Endothelial cell of umbilical vein (primary cell): ENCODE results near the gene RNF145. TPM values are rescaled to one million over a fixed set of nuclear protein-coding genes. Genes with fewer than 3 reads are reported as not detected.
"Not testable (repeated sequence)": the region's sequence is repeated elsewhere in the genome, so short reads cannot be mapped to it uniquely, and the experiment has no call there.

Experiments
- BruUV-seq: library from RNA; stranded (reverse); fragments of 400-500 nt; replicated peaks from 2 replicates; lab custom pipeline; 2021; lab: Mats Ljungman, UMichigan
- CTCF ChIA-PET: fragments of 300-600, 350-600 bp; sonication (Branson Sonifier 250); formaldehyde crosslinking; loops from one replicate; lab custom pipeline; 2021; ENCODE audit warnings: antibody characterized with exemption, inconsistent platforms; lab: Charles Lee
- POLR2A ChIA-PET: fragments of 300-600, 350-600 bp; sonication (Branson Sonifier 250); formaldehyde crosslinking; loops from one replicate; lab custom pipeline; 2021; ENCODE audit warnings: antibody characterized with exemption, inconsistent platforms; lab: Charles Lee
- DNase-seq: peaks from one replicate; pipeline ENCODE4 v3.0.0-alpha.2; 2011; ENCODE audit warnings: low read depth, low spot score
- FAIRE-seq: peaks from 2 replicates; lab custom pipeline; 2011; peaks lifted over from hg19 to GRCh38; lab: Jason Lieb, UNC
- H2AFZ ChIP-seq: 2 replicates; pipeline ENCODE4 v1.6.0; 2012; ENCODE audit warnings: low read depth, low read length, control low read depth, inconsistent platforms
- H3K27ac ChIP-seq: 2 replicates; pipeline ENCODE4 v1.5.1; 2011; ENCODE audit warnings: low read depth, mild to moderate bottlenecking, control low read depth, low read length, moderate library complexity; ENCODE audit not compliant: insufficient read depth
- H3K27me3 ChIP-seq, 2 experiments: 2 replicates each; pipeline versions ENCODE4 v1.6.0 to v1.6.1; 2011; ENCODE audit warnings: low read length in 2 of 2, mixed read lengths in 1 of 2; ENCODE audit not compliant: control insufficient read depth in 2 of 2, insufficient read depth in 2 of 2
- H3K36me3 ChIP-seq, 2 experiments: 2 replicates in 1 of 2; 3 replicates in 1 of 2; pipeline ENCODE4 v1.5.1; 2011; ENCODE audit warnings: low read length in 2 of 2, mild to moderate bottlenecking in 1 of 2, moderate library complexity in 1 of 2; ENCODE audit not compliant: control insufficient read depth in 2 of 2, insufficient read depth in 2 of 2; ENCODE audit errors: extremely low read depth in 1 of 2
- H3K4me1 ChIP-seq: 3 replicates; pipeline ENCODE4 v1.5.1; 2011; ENCODE audit warnings: mild to moderate bottlenecking, low read length; ENCODE audit not compliant: control insufficient read depth, insufficient read depth; ENCODE audit errors: extremely low read depth
- H3K4me2 ChIP-seq: 2 replicates; pipeline ENCODE4 v1.6.1; 2011; ENCODE audit warnings: low read length, control low read depth, mixed read lengths; ENCODE audit not compliant: insufficient read depth
- H3K4me3 ChIP-seq, 3 experiments: fragments of 200-600 bp in 1 of 3; sonication (generic), shearing (Covaris generic) in 1 of 3; replicated peaks in 1 of 3; 2 replicates each; pipeline ENCODE4 v1.5.1; 2011 to 2016; ENCODE audit warnings: control low read depth in 3 of 3, low read length in 3 of 3, mild to moderate bottlenecking in 2 of 3, inconsistent platforms in 1 of 3, low read depth in 1 of 3, moderate library complexity in 1 of 3; ENCODE audit not compliant: insufficient read depth in 1 of 3
- H3K79me2 ChIP-seq: 2 replicates; pipeline ENCODE4 v1.6.0; 2012; ENCODE audit warnings: low read length, inconsistent platforms; ENCODE audit not compliant: control insufficient read depth, insufficient read depth
- H3K9ac ChIP-seq: replicated peaks from 2 replicates; pipeline ENCODE3; 2011; ENCODE audit warnings: low read length, control low read depth; ENCODE audit not compliant: insufficient read depth; ENCODE audit errors: extremely low read depth
- H3K9me1 ChIP-seq: replicated peaks from 3 replicates; pipeline ENCODE4 v1.6.0; 2011; ENCODE audit warnings: mild to moderate bottlenecking, low read length; ENCODE audit not compliant: control insufficient read depth, insufficient read depth; ENCODE audit errors: extremely low read depth
- H3K9me3 ChIP-seq: replicated peaks from 2 replicates; pipeline ENCODE4 v1.5.1; 2012; ENCODE audit warnings: low read length, inconsistent platforms; ENCODE audit not compliant: control insufficient read depth, insufficient read depth
- H4K20me1 ChIP-seq: replicated peaks from 2 replicates; pipeline ENCODE3; 2011; ENCODE audit warnings: mild to moderate bottlenecking, low read length; ENCODE audit not compliant: control insufficient read depth, insufficient read depth; ENCODE audit errors: extremely low read depth
- CTCF ChIP-seq, 2 donors: IDR thresholded peaks; 1 replicate in 1 of 2; 2 replicates in 1 of 2; pipeline ENCODE4 v1.5.1; 2011; ENCODE audit warnings: low read length in 2 of 2, mild to moderate bottlenecking in 2 of 2, moderate library complexity in 2 of 2, control low read depth in 1 of 2, inconsistent platforms in 1 of 2, low read depth in 1 of 2; ENCODE audit not compliant: insufficient read depth in 1 of 2; ENCODE audit errors: extremely low read depth in 1 of 2
- EZH2 ChIP-seq: IDR thresholded peaks from 2 replicates; pipeline ENCODE4 v1.6.1; 2012; ENCODE audit warnings: borderline replicate concordance, low read depth, mild to moderate bottlenecking, moderate library complexity, low read length, inconsistent platforms; ENCODE audit not compliant: severe bottlenecking
- FOS ChIP-seq: IDR thresholded peaks from 2 replicates; pipeline ENCODE4 v1.6.1; 2011; ENCODE audit warnings: mild to moderate bottlenecking, low read length, moderate library complexity, borderline replicate concordance; ENCODE audit not compliant: insufficient read depth
- GATA2 ChIP-seq: IDR thresholded peaks from 2 replicates; pipeline ENCODE4 v1.7.0; 2011; ENCODE audit warnings: low read depth, mild to moderate bottlenecking, moderate library complexity, mixed read lengths, low read length; ENCODE audit not compliant: insufficient read length, insufficient read depth
- JUN ChIP-seq: IDR thresholded peaks from 2 replicates; pipeline ENCODE4 v1.6.1; 2011; ENCODE audit warnings: borderline replicate concordance, low read depth; ENCODE audit not compliant: insufficient read length, insufficient read depth
- MAX ChIP-seq: IDR thresholded peaks from 2 replicates; pipeline ENCODE4 v1.6.1; 2011; ENCODE audit not compliant: insufficient read depth, insufficient read length
- MYC ChIP-seq: IDR thresholded peaks from one replicate; pipeline ENCODE4 v1.6.1; 2011; ENCODE audit warnings: mild to moderate bottlenecking, low read depth, low read length
- POLR2A ChIP-seq: IDR thresholded peaks from 2 replicates; pipeline ENCODE4 v1.6.1; 2012; ENCODE audit warnings: low read depth, mild to moderate bottlenecking, control low read depth, low read length
- POLR2AphosphoS5 ChIP-seq: IDR thresholded peaks from 2 replicates; pipeline ENCODE4 v1.6.1; 2012; ENCODE audit warnings: low read depth, mild to moderate bottlenecking, control low read depth, low read length, moderate library complexity; ENCODE audit not compliant: insufficient read depth
- dilution Hi-C: fragments of 300-500 bp; cut with MboI; formaldehyde crosslinking; loops from one replicate; pipeline ENCODE4 v1.15.0; 2019; ENCODE audit warnings: low sequenced_read_pairs; ENCODE audit not compliant: extremely low pct_ligation_motif_present
- intact Hi-C: fragments of 100-400 bp; cut with micrococcal nuclease; formaldehyde crosslinking; loops from one replicate; pipeline ENCODE4 v1.10.0; 2022
- polyA plus RNA-seq, 4 experiments: library from polyadenylated mRNA; depleted of rRNA in 3 of 4; stranded (reverse) in 3 of 4; unstranded in 1 of 4; fragments of >200 nt; gene quantifications; 2 replicates each; pipeline versions ENCODE4 v1.2.1 to v1.2.3, GENCODE V29; 2011 to 2012; ENCODE audit warnings: missing spikeins in 1 of 4
- total RNA-seq: library from RNA; stranded (reverse); gene quantifications from 2 replicates; pipeline ENCODE4 v1.2.3, GENCODE V29; 2021

RNF145 gene
- total and polyA plus RNA-seq, 2 donors (not counting 3 experiments of a cell fraction or from before 2014, with no cell fraction given): 39.4 to 62.3 TPM

GRCh38 chr5:159230657-159231056 lies 21.3 kb upstream of the RNF145 start:
- dilution Hi-C loops (no loop called here), intact Hi-C loops (no loop called here)
- Histone ChIP-seq H3K36me3 (no peaks in the 10 kb centered on the region), H3K9me1 (no peaks in the 10 kb centered on the region), H3K9ac (no peak overlapping the region), H3K79me2 (no peaks in the 10 kb centered on the region), H2AFZ (no peak overlapping the region), H4K20me1 (no peaks in the 10 kb centered on the region), H3K4me3 (no peak overlapping the region), H3K9me3 (no peaks in the 10 kb centered on the region), H3K4me1 (no peaks in the 10 kb centered on the region), H3K27ac (no peak overlapping the region), H3K27me3 (peaks cover 4 to 6% of the 10 kb centered on the region in 2 experiments), H3K4me2 (no peak overlapping the region)
- no TSS peak for BruUV-seq
- no peak for DNase-seq
- POLR2A ChIA-PET: no interaction called here
- TF ChIP-seq POLR2AphosphoS5 (no peak), CTCF (IDR thresholded peaks at IDR 0.05; ENCODE audit: extremely low read depth in 1 of 2, insufficient read depth in 1 of 2, low read depth in 1 of 2, low read length in 2 of 2) (no peak), MYC (no peak), FOS (no peak), MAX (no peak), POLR2A (no peak), JUN (no peak), EZH2 (no peak), GATA2 (no peak)
- FAIRE-seq: no peak
- CTCF ChIA-PET: interaction anchor here (1.3 kb wide), 1 partner anchor 17 kb away, joined by 3 read pairs; no protein-coding TSS in a partner anchor

- H3K9me3 ChIP-seq, H3K9me1 ChIP-seq, dilution Hi-C loops, H3K79me2 ChIP-seq, H3K27ac ChIP-seq, DNase-seq, H2AFZ ChIP-seq, H3K36me3 ChIP-seq, H3K4me3 ChIP-seq, CTCF ChIA-PET, H4K20me1 ChIP-seq, POLR2A ChIA-PET, H3K27me3 ChIP-seq, H3K4me2 ChIP-seq, BruUV-seq, H3K4me1 ChIP-seq, intact Hi-C loops, FAIRE-seq, H3K9ac ChIP-seq: not testable (repeated sequence)
These were observed 18.7 kb upstream of the RNF145 start for GRCh38 chr5:159228097-159228496.
